SK-N-SH (cell line): ENCODE results near the gene TTC39C. TPM values are rescaled to one million over a fixed set of nuclear protein-coding genes. Genes with fewer than 3 reads are reported as not detected.

Experiments
- CTCF ChIA-PET: fragments of 300-600, 350-600 bp; formaldehyde crosslinking; extraction: SDS; loops from one replicate; lab custom pipeline; 2021; lab: Yijun Ruan, JAX
- POLR2A ChIA-PET: fragments of 350-600 bp; sonication (Branson Sonifier 250); formaldehyde crosslinking; extraction: SDS; loops from one replicate; lab custom pipeline; 2020; ENCODE audit warnings: antibody characterized with exemption, inconsistent platforms; lab: Yijun Ruan, JAX
- DNase-seq: peaks from one replicate; pipeline ENCODE4 v3.0.0; 2012
- H2AFZ ChIP-seq: fragments of 200-600 bp; sonication (generic); 2 replicates; pipeline ENCODE4 v1.8.1; 2016; ENCODE audit warnings: antibody characterized with exemption, mild to moderate bottlenecking, low read depth
- H3F3A ChIP-seq: fragments of 200-600 bp; sonication (generic); replicated peaks from 2 replicates; pipeline ENCODE3; 2016; ENCODE audit warnings: antibody characterized with exemption, mild to moderate bottlenecking; ENCODE audit not compliant: insufficient read depth
- H3K27ac ChIP-seq, 2 experiments: fragments of 200-500 bp in 1 of 2; fragments of 200-600 bp in 1 of 2; sonication (Bioruptor generic) in 1 of 2; sonication (generic), shearing (Covaris generic) in 1 of 2; 2 replicates each; pipeline versions ENCODE4 v1.5.1 to v1.6.1; 2014 to 2016; ENCODE audit warnings: low read depth in 2 of 2, inconsistent platforms in 1 of 2, low read length in 1 of 2, mild to moderate bottlenecking in 1 of 2, mixed read lengths in 1 of 2
- H3K27me3 ChIP-seq: fragments of 200-600 bp; sonication (generic), shearing (Covaris generic); 2 replicates; pipeline ENCODE4 v1.6.1; 2016; ENCODE audit warnings: mixed run types; ENCODE audit not compliant: insufficient read depth
- H3K36me3 ChIP-seq, 2 experiments: fragments of 200-500 bp in 1 of 2; fragments of 200-600 bp in 1 of 2; sonication (Bioruptor generic) in 1 of 2; sonication (generic) in 1 of 2; replicated peaks in 1 of 2; 2 replicates each; pipeline versions ENCODE3 to v1.5.1; 2014 to 2016; ENCODE audit warnings: low read length in 1 of 2, mild to moderate bottlenecking in 1 of 2; ENCODE audit not compliant: insufficient read depth in 2 of 2, control insufficient read depth in 1 of 2
- H3K4me1 ChIP-seq, 2 experiments: fragments of 200-500 bp in 1 of 2; fragments of 200-600 bp in 1 of 2; sonication (Bioruptor generic) in 1 of 2; sonication (generic), shearing (Covaris generic) in 1 of 2; 2 replicates each; pipeline versions ENCODE4 v1.5.1 to v1.6.1; 2014 to 2016; ENCODE audit warnings: low read depth in 1 of 2, low read length in 1 of 2, mixed run types in 1 of 2; ENCODE audit not compliant: insufficient read depth in 2 of 2, control insufficient read depth in 1 of 2
- H3K4me2 ChIP-seq: fragments of 200-600 bp; sonication (generic), shearing (Covaris generic); 2 replicates; pipeline ENCODE4 v1.6.1; 2017; ENCODE audit warnings: mixed run types
- H3K4me3 ChIP-seq, 2 experiments: fragments of 200-500 bp in 1 of 2; fragments of 200-600 bp in 1 of 2; sonication (Bioruptor generic) in 1 of 2; sonication (generic), shearing (Covaris generic) in 1 of 2; 2 replicates each; pipeline versions ENCODE4 v1.5.1 to v1.8.1; 2014 to 2016; ENCODE audit warnings: low read depth in 2 of 2, inconsistent platforms in 1 of 2, low read length in 1 of 2, mild to moderate bottlenecking in 1 of 2, mixed read lengths in 1 of 2, moderate library complexity in 1 of 2
- H3K79me2 ChIP-seq: fragments of 200-600 bp; sonication (generic); 2 replicates; pipeline ENCODE4 v1.8.1; 2017; ENCODE audit warnings: mild to moderate bottlenecking; ENCODE audit not compliant: insufficient read depth
- H3K9ac ChIP-seq: fragments of 200-600 bp; sonication (generic); 2 replicates; pipeline ENCODE4 v1.6.1; 2017; ENCODE audit warnings: mixed run types
- H3K9me2 ChIP-seq: fragments of 200-600 bp; sonication (generic); 2 replicates; pipeline ENCODE4 v1.6.1; 2017; ENCODE audit warnings: mixed run types
- H3K9me3 ChIP-seq: fragments of 200-600 bp; sonication (generic); 2 replicates; pipeline ENCODE4 v1.6.1; 2017; ENCODE audit warnings: mixed run types, mild to moderate bottlenecking, moderate library complexity
- H4K20me1 ChIP-seq: fragments of 200-600 bp; sonication (generic); 2 replicates; pipeline ENCODE4 v1.6.1; 2017; ENCODE audit warnings: mild to moderate bottlenecking, mixed run types; ENCODE audit not compliant: insufficient read depth
- CHD2 ChIP-seq: fragments of 150-350 bp; IDR thresholded peaks from 2 replicates; pipeline ENCODE4 v1.6.1; 2018; ENCODE audit warnings: low read length; ENCODE audit not compliant: partially characterized antibody
- EP300 ChIP-seq, 2 experiments: IDR thresholded peaks; 2 replicates each; pipeline versions ENCODE4 v1.4.0 to v1.6.1; 2012; ENCODE audit warnings: borderline replicate concordance in 1 of 2, low read depth in 1 of 2, low read length in 1 of 2
- FOSL2 ChIP-seq: IDR thresholded peaks from 2 replicates; pipeline ENCODE4 v1.4.0; 2012; ENCODE audit warnings: low read depth, mild to moderate bottlenecking, moderate library complexity, borderline replicate concordance
- FOXM1 ChIP-seq: IDR thresholded peaks from 2 replicates; pipeline ENCODE4 v1.4.0; 2012; ENCODE audit warnings: low read depth, mild to moderate bottlenecking
- MEF2A ChIP-seq: IDR thresholded peaks from 2 replicates; pipeline ENCODE4 v1.4.0; 2012; ENCODE audit warnings: low read depth, borderline replicate concordance
- MXI1 ChIP-seq: IDR thresholded peaks from 2 replicates; pipeline ENCODE4 v1.6.1; 2012; ENCODE audit warnings: mild to moderate bottlenecking, low read depth, low read length, improper control_type of control experiment
- NFIC ChIP-seq: IDR thresholded peaks from 2 replicates; pipeline ENCODE4 v1.4.0; 2012; ENCODE audit warnings: borderline replicate concordance
- NRF1 ChIP-seq: IDR thresholded peaks from 2 replicates; pipeline ENCODE4 v1.6.1; 2012; ENCODE audit warnings: low read depth, mild to moderate bottlenecking, low read length
- RAD21 ChIP-seq: IDR thresholded peaks from 2 replicates; pipeline ENCODE4 v1.6.1; 2012; ENCODE audit warnings: mild to moderate bottlenecking, low read length
- WGBS: methylation state at CpG from one replicate; pipeline ENCODE4 v1.1.6; 2017; ENCODE audit warnings: low lambda C conversion rate; 5-methylcytosine and 5-hydroxymethylcytosine counted together
- polyA plus RNA-seq, 3 experiments: library from polyadenylated mRNA; depleted of rRNA; stranded (reverse); fragments of >200 nt; gene quantifications; 2 replicates each; pipeline ENCODE4 v1.2.3, GENCODE V29; 2012
- TF ChIP-seq, protein P1 (sequence below): fragments of 150-350 bp; IDR thresholded peaks from 2 replicates; pipeline ENCODE4 v1.6.1; 2016; ENCODE audit warnings: mild to moderate bottlenecking, low read depth, low read length
- TF ChIP-seq, protein P2 (sequence below): IDR thresholded peaks from 2 replicates; pipeline ENCODE4 v1.4.0; 2012; ENCODE audit warnings: low read depth, borderline replicate concordance

The TTC39C gene
- polyA plus RNA-seq, 1 of the 3 experiments (the other 2 are of a cell fraction), result 8.6 TPM

DNA sequence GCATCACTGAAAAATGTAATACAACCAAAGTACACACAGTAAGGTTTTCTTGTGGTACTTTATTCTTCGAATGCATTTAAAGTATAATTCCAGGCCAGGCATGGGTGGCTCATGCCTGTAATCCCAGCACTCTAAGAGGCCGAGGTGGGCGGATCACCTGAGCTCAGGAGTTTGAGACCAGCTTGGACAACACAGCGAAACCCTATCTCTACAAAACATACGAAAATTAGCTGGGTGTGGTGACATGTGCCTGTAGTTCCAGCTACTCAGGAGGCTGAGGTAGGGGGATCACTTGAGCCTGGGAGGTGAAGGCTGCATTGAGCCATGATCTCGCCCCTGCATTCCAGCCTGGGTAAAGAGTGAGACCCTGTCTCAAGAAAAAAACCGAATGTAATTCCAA is 3.9 kb upstream of the TTC39C start:
- Histone ChIP-seq H3F3A (peaks cover 4% of the 10 kb centered on the region), H3K9ac (no peak overlapping the region), H3K27ac (no peak overlapping the region), H4K20me1 (no peaks in the 10 kb centered on the region), H3K9me3 (no peaks in the 10 kb centered on the region), H3K27me3 (no peaks in the 10 kb centered on the region), H3K4me1 (peaks cover 0 to under 1% of the 10 kb centered on the region in 2 experiments; a peak in 2 of 4 replicates), H3K36me3 (no peaks in the 10 kb centered on the region), H2AFZ (no peak overlapping the region), H3K9me2 (no peaks in the 10 kb centered on the region), H3K4me3 (no peak overlapping the region), H3K4me2 (no peak overlapping the region), H3K79me2 (peaks cover 6% of the 10 kb centered on the region)
- ChIA-PET CTCF (no interaction called here), POLR2A (no interaction called here)
- no peak for DNase-seq
- TF ChIP-seq MEF2A (no peak), FOSL2 (no peak), NRF1 (no peak), FOXM1 (no peak)
- TF ChIP-seq, protein P1, sequence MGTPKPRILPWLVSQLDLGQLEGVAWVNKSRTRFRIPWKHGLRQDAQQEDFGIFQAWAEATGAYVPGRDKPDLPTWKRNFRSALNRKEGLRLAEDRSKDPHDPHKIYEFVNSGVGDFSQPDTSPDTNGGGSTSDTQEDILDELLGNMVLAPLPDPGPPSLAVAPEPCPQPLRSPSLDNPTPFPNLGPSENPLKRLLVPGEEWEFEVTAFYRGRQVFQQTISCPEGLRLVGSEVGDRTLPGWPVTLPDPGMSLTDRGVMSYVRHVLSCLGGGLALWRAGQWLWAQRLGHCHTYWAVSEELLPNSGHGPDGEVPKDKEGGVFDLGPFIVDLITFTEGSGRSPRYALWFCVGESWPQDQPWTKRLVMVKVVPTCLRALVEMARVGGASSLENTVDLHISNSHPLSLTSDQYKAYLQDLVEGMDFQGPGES, result no peak
- WGBS, result 87% methylated on average over 7 of the region's 7 CpGs

DNA sequence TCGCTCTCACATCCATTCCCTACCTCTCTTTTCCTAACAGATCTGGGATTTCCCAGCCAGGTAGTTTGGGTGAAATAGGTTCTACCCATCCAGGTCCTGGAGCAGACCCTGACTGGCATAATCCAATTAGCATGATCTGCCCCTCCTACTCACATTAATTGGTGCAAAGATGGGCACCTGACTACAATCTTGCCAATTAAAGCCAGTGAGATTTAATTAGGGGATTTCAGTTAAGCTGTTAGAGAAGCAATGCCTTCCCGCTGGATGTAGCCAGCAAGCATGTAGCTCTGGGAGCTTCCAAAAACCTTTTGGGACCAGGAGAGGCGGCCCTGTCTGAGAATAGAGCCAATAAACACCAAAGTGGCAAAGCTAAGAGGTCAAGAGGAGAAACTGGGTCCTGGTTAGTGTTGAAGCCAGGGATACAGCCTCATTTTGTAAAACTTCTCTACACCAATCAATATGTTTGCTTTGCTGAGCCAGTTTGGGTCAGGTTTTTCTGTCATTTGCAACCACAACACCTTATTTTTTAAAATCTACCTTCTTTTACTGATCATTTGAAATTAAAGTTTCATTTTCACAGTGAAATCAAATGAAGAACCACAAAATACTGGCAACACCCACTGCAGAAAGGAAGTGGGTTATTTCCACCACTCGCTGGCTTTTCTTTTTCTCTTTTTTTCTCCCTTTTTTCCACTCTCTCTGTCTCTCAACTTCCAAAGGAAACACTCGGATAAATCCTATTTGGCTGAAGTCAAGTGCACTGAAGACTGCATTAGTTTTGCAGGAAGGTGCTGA is 3.2 kb upstream of the TTC39C start:
- Histone ChIP-seq H3K9me2 (no peaks in the 10 kb centered on the region), H3K9me3 (no peaks in the 10 kb centered on the region), H3K27ac (no peak overlapping the region), H3K36me3 (no peaks in the 10 kb centered on the region), H3K79me2 (peaks cover 12% of the 10 kb centered on the region), H3F3A (peaks cover 4% of the 10 kb centered on the region), H3K4me3 (no peak overlapping the region), H3K4me1 (peaks cover 6% of the 10 kb centered on the region in 2 experiments; a peak in 3 of 4 replicates), H4K20me1 (no peaks in the 10 kb centered on the region), H3K4me2 (no peak overlapping the region), H2AFZ (no peak overlapping the region), H3K9ac (no peak overlapping the region), H3K27me3 (no peaks in the 10 kb centered on the region)
- TF ChIP-seq MXI1 (no peak), EP300 (IDR thresholded peaks at IDR 0.05; ENCODE audit: borderline replicate concordance in 1 of 2, low read depth in 1 of 2, low read length in 1 of 2) (no peak), CHD2 (no peak), RAD21 (no peak), NFIC (no peak)
- TF ChIP-seq, protein P2, sequence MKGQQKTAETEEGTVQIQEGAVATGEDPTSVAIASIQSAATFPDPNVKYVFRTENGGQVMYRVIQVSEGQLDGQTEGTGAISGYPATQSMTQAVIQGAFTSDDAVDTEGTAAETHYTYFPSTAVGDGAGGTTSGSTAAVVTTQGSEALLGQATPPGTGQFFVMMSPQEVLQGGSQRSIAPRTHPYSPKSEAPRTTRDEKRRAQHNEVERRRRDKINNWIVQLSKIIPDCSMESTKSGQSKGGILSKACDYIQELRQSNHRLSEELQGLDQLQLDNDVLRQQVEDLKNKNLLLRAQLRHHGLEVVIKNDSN, result no peak
- 93% methylated on average over 5 of the region's 5 CpGs for WGBS
- CTCF ChIA-PET, result no interaction called here
- DNase-seq, result no peak
- POLR2A ChIA-PET, result no interaction called here
